ENCODE results near the gene SLC44A2. TPM values are rescaled to one million over a fixed set of nuclear protein-coding genes. Genes with fewer than 3 reads are reported as not detected.

SLC44A2 gene
- total RNA-seq, 4 donors from 2014 or later = 36.6 to 371 (median 81.4) TPM

- DNase-seq = peak; percentile 90
- intact Hi-C loops (cut with DNase I; ENCODE audit: low total_unique reads) (loop anchor here (10.0 kb wide), 1 partner anchor 140 kb away; the partner anchor contains the start of gene KEAP1), in situ Hi-C loops (cut with MboI; ENCODE audit: low pct_ligation_motif_present in 1 of 4, low pct_unique_long_range_greater_than_20kb in 1 of 4, low sequenced_read_pairs in 3 of 4) (loop anchor here (5.0 to 10.0 kb wide), 2 partner anchors 60 to 62 kb away; partner anchors contain the start of gene AP1M2 (in 1 of the 4))
- Histone ChIP-seq H3K9me3 (no peaks in the 10 kb centered on the region), H3K27me3 (no peaks in the 10 kb centered on the region), H3K4me3 (no peak overlapping the region), H3K4me1 (peaks cover 0 to 9% (median 4%) of the 10 kb centered on the region in 4 donors), H3K27ac (peak overlapping the region in 3 of 4 donors; percentile 19 to 51 (median 29)), H3K36me3 (peaks cover 0 to 17% (median 0%) of the 10 kb centered on the region in 4 donors)
- 23% methylated on average over 12 of the region's 14 CpGs; no CpG with 5 or more reads in 1 of the 2 donors for WGBS, 2 donors (ENCODE audit: low coverage in 1 of 2)
- no peak for TF ChIP-seq EP300 (IDR thresholded peaks at IDR 0.05; ENCODE audit: low read depth)
- no peak for TF ChIP-seq POLR2AphosphoS5 (IDR thresholded peaks at IDR 0.05)
- TF ChIP-seq POLR2A (IDR thresholded peaks at IDR 0.05) = peak; percentile 8
- TF ChIP-seq CTCF (IDR thresholded peaks at IDR 0.05) = peak; percentile 83 to 96 (median 85)
Measured at GRCh38 chr19:10644260-10645007, 19.1 kb downstream of the SLC44A2 start.

DNA sequence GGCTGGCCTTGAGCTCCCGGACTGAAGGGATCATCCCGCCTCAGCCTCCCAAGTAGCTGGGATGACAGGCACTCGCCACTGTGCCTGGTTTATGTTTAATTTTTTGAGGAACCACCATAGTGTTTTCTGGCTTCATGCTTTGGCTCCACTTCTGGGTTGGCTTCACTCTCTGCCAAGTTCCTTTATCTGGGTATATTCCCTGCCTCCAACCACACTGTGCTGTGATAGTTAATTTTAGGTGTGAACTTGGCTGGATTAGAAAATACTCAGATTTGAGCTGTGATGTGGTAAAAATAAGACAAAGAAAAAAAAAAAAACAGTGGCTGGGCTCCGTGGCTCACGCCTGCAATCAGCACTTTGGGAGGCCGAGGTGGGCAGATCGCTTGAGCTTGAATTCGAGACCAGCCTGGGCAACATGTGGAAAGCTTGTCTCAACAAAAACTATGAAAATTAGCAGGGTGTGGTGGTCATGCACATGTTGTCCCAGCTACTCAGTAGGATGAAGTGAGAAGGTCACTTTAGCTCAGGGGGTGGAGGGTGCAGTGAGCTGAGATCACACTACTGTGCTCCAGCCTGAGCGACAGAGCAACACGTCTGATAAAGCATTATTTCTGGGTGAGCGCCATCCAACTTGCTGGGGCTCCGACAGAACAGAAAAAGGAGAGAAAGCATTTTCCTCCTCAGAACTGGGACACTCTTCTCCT is 21.3 kb downstream of the SLC44A2 start:
- no peak overlapping the region for H3K27ac ChIP-seq
- WGBS, 2 donors (ENCODE audit: low coverage in 1 of 2) = 88% methylated on average over 5 to 12 of the region's 12 CpGs

DNA sequence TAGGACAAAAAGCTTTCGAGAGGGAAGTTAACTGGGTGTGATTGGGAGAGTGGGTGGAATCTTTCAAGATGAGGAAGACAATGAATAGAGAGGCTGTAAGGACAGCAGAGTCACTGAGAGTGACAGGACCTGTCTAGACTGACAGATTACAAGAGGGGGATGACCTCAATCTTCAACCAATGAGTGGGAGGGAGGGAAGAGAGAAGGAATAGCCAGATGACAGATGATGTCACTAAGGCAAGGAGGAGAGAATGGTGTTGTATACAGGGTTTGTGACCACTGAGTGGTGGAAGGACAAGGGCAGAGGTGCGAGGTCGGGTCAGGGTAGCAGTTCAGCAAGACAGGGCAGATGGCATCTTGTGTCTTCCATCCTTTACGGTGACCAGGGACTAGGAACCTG is 23.0 kb downstream of the SLC44A2 start:
- H3K27ac ChIP-seq = no peak overlapping the region
- peaks cover 14 to 20% (median 16%) of the 10 kb centered on the region in 4 donors for H3K4me1 ChIP-seq
- DNase-seq = no peak
- no peaks in the 10 kb centered on the region for H3K9me3 ChIP-seq
- intact Hi-C loops (cut with DNase I; ENCODE audit: low total_unique reads) (loop anchor here (10.0 kb wide), 1 partner anchor 144 kb away; the partner anchor contains the start of gene KEAP1), in situ Hi-C loops (cut with MboI; ENCODE audit: low pct_ligation_motif_present in 1 of 4, low pct_unique_long_range_greater_than_20kb in 1 of 4, low sequenced_read_pairs in 3 of 4) (loop anchor here in 1 of 4 donors (10.0 kb wide), 1 partner anchor 64 kb away; the partner anchor contains the start of gene AP1M2)
- peaks cover 0 to 3% (median 0%) of the 10 kb centered on the region in 4 donors for H3K36me3 ChIP-seq
- WGBS, 2 donors (ENCODE audit: low coverage in 1 of 2) = 88 to 91% methylated on average over 4 of the region's 4 CpGs
- no peak overlapping the region for H3K4me3 ChIP-seq
- no peaks in the 10 kb centered on the region for H3K27me3 ChIP-seq
- TF ChIP-seq EP300 (IDR thresholded peaks at IDR 0.05; ENCODE audit: low read depth) (no peak), POLR2A (IDR thresholded peaks at IDR 0.05) (no peak), POLR2AphosphoS5 (IDR thresholded peaks at IDR 0.05) (no peak), CTCF (IDR thresholded peaks at IDR 0.05) (no peak)

More for the DNA sequence above, 21.3 kb downstream of the SLC44A2 start:
- in situ Hi-C loops (cut with MboI; ENCODE audit: low pct_ligation_motif_present in 1 of 4, low pct_unique_long_range_greater_than_20kb in 1 of 4, low sequenced_read_pairs in 3 of 4) = loop anchor here in 1 of 4 donors (10.0 kb wide), 1 partner anchor 62 kb away; the partner anchor contains the start of gene AP1M2
- DNase-seq = no peak
- peaks cover 0 to 7% (median 4%) of the 10 kb centered on the region in 4 donors for H3K4me1 ChIP-seq
- intact Hi-C loops (cut with DNase I; ENCODE audit: low total_unique reads) = loop anchor here (10.0 kb wide), 1 partner anchor 142 kb away; the partner anchor contains the start of gene KEAP1
- no peaks in the 10 kb centered on the region for H3K9me3 ChIP-seq
- no peak overlapping the region for H3K4me3 ChIP-seq
- H3K27me3 ChIP-seq = no peaks in the 10 kb centered on the region
- TF ChIP-seq EP300 (IDR thresholded peaks at IDR 0.05; ENCODE audit: low read depth) (no peak), POLR2AphosphoS5 (IDR thresholded peaks at IDR 0.05) (no peak), CTCF (IDR thresholded peaks at IDR 0.05) (no peak), POLR2A (IDR thresholded peaks at IDR 0.05) (no peak)
- peaks cover 0 to 5% (median 0%) of the 10 kb centered on the region in 4 donors for H3K36me3 ChIP-seq

DNA sequence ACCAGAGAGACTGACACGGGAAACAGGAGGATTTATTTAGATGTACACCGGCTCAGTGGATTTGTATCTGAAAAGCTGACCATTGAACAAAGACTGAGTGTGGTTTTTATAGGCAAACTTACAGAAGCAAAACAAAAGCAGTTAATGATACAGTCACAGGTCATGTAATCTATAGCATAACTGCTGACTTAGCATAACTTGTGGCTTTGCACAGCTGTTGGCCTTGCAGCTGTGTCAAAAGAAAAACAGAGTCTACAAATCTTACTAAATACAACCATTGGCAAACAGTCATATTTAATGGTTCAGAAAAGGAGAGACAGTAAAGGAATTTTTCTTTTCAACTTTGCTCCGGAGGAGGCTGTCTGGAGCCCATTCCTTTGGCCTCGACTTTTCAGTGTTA is 26.5 kb downstream of the SLC44A2 start:
- H3K27ac ChIP-seq = no peak overlapping the region

More for the DNA sequence above, 26.5 kb downstream of the SLC44A2 start:
- peaks cover 18 to 33% (median 32%) of the 10 kb centered on the region in 4 donors for H3K4me1 ChIP-seq
- H3K4me3 ChIP-seq = no peak overlapping the region
- H3K9me3 ChIP-seq = no peaks in the 10 kb centered on the region
- H3K27me3 ChIP-seq = no peaks in the 10 kb centered on the region
- intact Hi-C loops (cut with DNase I; ENCODE audit: low total_unique reads) = no loop called here
- in situ Hi-C loops (cut with MboI; ENCODE audit: low pct_ligation_motif_present in 1 of 4, low pct_unique_long_range_greater_than_20kb in 1 of 4, low sequenced_read_pairs in 3 of 4) = no loop called here
- 82 to 89% methylated on average over 2 to 4 of the region's 4 CpGs for WGBS, 2 donors (ENCODE audit: low coverage in 1 of 2)
- TF ChIP-seq POLR2AphosphoS5 (IDR thresholded peaks at IDR 0.05) (no peak), CTCF (IDR thresholded peaks at IDR 0.05) (no peak), EP300 (IDR thresholded peaks at IDR 0.05; ENCODE audit: low read depth) (no peak), POLR2A (IDR thresholded peaks at IDR 0.05) (no peak)
- DNase-seq = no peak
- H3K36me3 ChIP-seq = no peaks in the 10 kb centered on the region
